ENCODE results near the gene AUTS2.

The AUTS2 gene

DNA sequence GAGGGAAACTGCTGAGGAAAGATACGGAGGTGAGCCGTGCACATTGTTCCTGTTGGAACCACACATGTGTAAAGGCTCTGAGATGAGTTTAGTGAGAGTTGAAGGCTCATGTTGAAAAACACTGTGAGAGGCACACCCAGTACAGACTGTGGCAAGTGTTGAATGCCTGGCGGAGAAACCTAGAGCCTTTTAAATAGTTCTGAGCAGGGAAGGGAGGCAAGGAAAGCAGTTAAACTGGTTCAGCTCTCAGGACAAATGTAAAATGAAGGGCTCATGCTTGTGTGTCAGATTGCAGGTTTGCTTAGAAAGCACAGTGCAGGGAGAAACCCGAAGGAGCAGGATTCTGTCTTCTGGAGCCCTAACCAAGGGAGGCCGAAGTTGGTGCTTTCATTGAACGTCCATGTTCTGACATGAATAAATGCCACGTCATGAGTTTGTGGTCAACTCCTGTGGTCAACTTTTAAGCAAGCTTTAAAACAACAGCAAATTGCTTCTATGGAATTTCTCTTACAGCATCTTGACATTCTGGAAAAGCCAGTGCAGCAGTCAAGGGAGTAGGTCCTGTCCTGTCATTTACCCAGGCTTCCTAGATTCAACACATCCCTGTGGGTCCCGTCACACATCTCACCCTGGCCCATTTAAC, 882.8 kb downstream of the AUTS2 start:
- no peak for DNase-seq (ENCODE audit: low read depth)
- TF ChIP-seq, protein P1, sequence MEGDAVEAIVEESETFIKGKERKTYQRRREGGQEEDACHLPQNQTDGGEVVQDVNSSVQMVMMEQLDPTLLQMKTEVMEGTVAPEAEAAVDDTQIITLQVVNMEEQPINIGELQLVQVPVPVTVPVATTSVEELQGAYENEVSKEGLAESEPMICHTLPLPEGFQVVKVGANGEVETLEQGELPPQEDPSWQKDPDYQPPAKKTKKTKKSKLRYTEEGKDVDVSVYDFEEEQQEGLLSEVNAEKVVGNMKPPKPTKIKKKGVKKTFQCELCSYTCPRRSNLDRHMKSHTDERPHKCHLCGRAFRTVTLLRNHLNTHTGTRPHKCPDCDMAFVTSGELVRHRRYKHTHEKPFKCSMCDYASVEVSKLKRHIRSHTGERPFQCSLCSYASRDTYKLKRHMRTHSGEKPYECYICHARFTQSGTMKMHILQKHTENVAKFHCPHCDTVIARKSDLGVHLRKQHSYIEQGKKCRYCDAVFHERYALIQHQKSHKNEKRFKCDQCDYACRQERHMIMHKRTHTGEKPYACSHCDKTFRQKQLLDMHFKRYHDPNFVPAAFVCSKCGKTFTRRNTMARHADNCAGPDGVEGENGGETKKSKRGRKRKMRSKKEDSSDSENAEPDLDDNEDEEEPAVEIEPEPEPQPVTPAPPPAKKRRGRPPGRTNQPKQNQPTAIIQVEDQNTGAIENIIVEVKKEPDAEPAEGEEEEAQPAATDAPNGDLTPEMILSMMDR (IDR thresholded peaks at IDR 0.05; ENCODE audit: low read depth, low read length, missing control alignments) = no peak
- H3K4me3 ChIP-seq (ENCODE audit: low read depth, low read length) = no peak overlapping the region

DNA sequence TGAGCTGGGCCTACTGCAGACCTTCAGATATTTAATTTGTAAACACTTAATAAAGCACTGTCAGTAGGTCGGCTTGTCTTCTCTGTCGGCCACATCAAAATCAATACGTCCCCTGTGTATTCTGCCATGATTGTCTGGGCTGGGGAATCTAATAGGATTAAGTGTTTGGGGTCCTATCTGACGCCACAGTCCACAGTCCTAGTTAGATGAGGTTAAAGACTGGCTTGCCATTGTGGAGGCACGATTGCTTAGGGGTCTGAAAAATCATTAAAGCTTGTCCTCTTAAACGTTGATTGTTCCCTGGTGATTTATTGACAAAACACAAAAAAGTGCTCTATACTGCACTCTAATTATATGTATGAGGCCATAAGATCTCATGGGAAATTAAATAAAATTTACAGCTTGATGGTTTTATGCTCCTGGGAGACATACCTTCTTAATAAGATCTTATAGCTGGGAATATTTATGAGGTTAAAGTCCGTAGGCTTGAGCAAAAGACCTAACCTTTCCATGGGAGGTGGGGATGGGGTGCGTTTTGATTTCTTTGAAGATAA, 883.4 kb downstream of the AUTS2 start:
- DNase-seq (ENCODE audit: low read depth) = no peak
- TF ChIP-seq, protein P1 (IDR thresholded peaks at IDR 0.05; ENCODE audit: low read depth, low read length, missing control alignments) = no peak
- no peak overlapping the region for H3K4me3 ChIP-seq (ENCODE audit: low read depth, low read length)

DNA sequence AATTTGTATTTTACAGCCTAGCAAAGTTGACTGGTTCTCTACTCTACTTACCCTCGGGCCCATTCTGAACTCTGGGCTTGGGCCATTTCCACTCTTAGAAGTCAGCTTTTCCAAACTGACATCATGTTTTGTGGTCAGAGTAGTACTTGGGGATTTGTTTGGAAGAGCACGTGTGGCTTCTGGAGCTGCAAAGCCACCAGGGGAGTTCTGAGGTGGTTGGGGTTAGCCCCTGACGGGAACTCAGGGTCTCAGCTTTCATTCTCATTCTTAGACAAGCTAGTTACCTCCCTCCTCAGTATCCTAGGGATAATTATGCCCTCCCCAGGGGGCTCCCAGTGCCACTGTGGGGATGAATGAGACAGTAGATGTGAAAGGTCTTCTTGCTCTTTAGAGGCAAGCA, 886.0 kb downstream of the AUTS2 start:
- DNase-seq (ENCODE audit: low read depth) = no peak

DNA sequence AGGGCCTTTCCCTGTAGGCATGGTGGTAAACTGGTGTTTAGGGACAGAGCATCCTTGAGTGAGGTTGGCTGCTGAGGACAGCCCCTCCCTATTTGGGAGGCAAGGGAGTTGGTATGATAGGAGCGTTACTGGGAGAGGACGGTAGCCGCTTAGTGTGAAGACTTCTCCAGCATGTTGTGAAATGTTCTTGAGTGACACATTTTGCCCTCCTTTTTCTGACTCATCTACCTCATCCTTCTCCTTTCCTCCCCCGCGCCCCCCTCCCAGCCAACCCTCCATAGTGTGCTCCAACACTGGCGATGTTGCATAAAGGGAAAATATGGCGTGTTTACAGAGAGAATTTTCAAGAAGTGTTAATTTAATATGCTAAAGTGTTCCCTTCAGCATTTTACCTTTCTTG, 888.7 kb downstream of the AUTS2 start:
- TF ChIP-seq, protein P1 (IDR thresholded peaks at IDR 0.05; ENCODE audit: low read depth, low read length, missing control alignments) = no peak
- no peak for DNase-seq (ENCODE audit: low read depth)
- no peak overlapping the region for H3K4me3 ChIP-seq (ENCODE audit: low read depth, low read length)

More for the DNA sequence above, 886.0 kb downstream of the AUTS2 start:
- TF ChIP-seq, protein P1 (IDR thresholded peaks at IDR 0.05; ENCODE audit: low read depth, low read length, missing control alignments) = no peak
- no peak overlapping the region for H3K4me3 ChIP-seq (ENCODE audit: low read depth, low read length)

DNA sequence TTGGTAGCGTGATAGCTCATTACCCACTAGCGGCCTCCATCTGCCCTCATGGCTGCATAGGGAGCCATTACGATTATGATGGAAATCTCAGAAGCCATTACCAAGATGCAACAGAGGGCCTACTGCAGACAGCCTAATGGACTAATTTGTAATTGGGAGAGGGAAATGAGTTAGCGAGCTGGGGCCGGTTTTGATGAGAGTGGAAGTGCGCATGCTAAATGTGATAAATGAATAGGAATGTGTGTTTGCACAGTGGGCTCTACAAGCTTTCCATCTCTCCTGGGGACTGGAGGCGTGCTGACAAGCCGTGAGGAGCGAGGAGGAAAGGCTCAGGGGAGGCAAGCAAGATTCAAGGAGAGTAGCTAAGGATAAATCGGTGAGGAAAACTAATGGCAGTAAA, 889.2 kb downstream of the AUTS2 start:
- TF ChIP-seq, protein P1 (IDR thresholded peaks at IDR 0.05; ENCODE audit: low read depth, low read length, missing control alignments) = no peak
- no peak overlapping the region for H3K4me3 ChIP-seq (ENCODE audit: low read depth, low read length)
- no peak for DNase-seq (ENCODE audit: low read depth)

DNA sequence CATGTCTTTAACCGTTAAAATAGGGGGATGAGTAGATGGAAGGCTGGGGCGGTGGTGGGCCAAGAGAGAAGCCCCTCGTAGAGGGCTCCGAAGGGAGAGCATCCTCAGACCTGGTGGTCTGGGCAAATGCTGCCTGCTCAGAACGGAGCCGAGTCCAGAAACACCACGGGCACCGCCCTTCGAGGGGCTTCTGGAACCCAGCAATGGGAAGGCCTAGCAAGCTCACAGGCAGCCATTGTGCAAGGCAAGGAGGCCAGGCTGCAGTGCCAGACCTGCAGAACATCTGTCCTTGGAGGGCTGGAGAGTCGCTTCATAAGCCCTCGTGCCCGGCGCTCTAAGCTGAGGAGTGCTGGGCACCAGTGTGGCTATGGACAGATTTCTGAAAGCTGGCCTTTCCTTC, 889.6 kb downstream of the AUTS2 start:
- no peak for DNase-seq (ENCODE audit: low read depth)
- TF ChIP-seq, protein P1 (IDR thresholded peaks at IDR 0.05; ENCODE audit: low read depth, low read length, missing control alignments) = no peak
- no peak overlapping the region for H3K4me3 ChIP-seq (ENCODE audit: low read depth, low read length)

DNA sequence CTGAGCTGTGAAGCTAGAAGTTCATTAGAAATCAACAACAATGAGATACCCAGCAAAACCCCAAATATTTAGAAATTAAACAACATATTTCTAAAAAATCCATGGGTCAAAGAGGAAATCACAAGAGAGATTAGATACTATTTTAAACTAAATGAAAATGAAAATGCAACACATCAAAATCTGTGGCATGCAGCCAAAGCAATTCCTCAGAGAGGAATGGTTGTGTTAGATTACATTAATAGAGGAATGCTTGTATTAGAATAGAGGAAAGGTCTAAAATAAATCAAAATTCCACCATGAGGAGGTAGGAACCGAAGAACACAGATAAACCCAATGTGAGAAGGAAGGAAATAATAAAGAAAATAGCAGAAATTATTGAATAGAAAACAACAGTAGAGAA, 891.5 kb downstream of the AUTS2 start:
- no peak overlapping the region for H3K4me3 ChIP-seq (ENCODE audit: low read depth, low read length)
- TF ChIP-seq, protein P1 (IDR thresholded peaks at IDR 0.05; ENCODE audit: low read depth, low read length, missing control alignments) = no peak
- DNase-seq (ENCODE audit: low read depth) = no peak

Data from GM12864 (cell line).